GM12892 (cell line): Measurements from ENCODE around the gene UST.
"Not testable (repeated sequence)": the region's sequence is repeated elsewhere in the genome, so short reads cannot be mapped to it uniquely, and the experiment has no call there.

Source experiments
- DNase-seq: peaks from one replicate; pipeline ENCODE4 v3.0.0; 2011; ENCODE audit not compliant: insufficient read length
- FAIRE-seq: peaks from 2 replicates; lab custom pipeline; 2011; peaks lifted over from hg19 to GRCh38; lab: Jason Lieb, UNC
- POLR2A ChIP-seq: IDR thresholded peaks from 2 replicates; pipeline ENCODE4 v1.6.1; 2011; ENCODE audit warnings: low read depth, low read length, control low read depth
- POLR2AphosphoS5 ChIP-seq: IDR thresholded peaks from 2 replicates; pipeline ENCODE4 v1.6.1; 2011; ENCODE audit warnings: low read depth, low read length, control low read depth
- TAF1 ChIP-seq: IDR thresholded peaks from 2 replicates; pipeline ENCODE4 v1.6.1; 2011; ENCODE audit warnings: low read depth, mild to moderate bottlenecking, control low read depth, low read length, borderline replicate concordance

The UST gene

DNA sequence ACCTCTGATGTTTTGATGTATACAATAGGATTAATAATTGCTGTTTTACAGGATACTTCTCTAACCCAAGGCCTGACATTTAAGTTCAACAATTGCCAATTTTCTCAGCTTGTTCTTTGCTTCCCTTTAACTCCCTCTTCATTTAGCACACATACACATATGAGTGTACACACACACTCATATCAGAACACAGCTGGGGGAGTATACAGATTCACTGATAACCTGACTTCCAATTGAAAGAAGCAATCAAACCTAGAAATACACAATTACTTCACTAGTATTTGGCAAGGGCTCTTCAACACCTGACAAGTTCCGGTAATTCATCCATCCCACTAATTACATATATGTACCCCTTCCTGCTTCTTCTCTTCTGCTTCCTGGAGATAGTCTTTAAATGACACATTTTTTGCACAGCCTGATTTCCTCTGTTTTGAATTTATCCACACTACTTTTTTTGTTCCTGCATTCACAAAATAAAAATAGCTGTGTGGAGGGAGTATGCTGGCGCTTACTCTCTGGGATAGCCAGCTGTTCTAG lies 11.2 kb downstream of the UST start:
- no peak for DNase-seq
- no peak for TF ChIP-seq POLR2AphosphoS5
- FAIRE-seq, result no peak

DNA sequence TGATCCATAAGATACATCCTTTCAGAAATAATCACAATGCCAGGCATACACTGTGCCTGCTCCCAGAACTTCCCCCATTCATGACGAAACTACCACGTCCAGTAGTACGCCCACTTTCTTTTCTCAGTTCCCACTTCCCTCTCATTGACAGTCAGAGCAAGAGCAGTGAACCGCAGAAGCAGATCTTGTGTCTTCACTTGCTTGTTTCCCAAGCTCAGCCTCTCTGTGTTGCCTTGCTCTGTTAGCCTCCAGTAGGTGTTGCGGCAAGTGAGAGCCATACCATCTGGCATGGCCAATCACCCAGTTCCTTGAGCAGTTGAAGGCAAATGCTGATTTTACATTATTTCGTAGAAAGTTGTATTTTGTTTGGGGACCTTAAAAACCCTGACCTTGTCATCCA lies 11.7 kb downstream of the UST start:
- peak; percentile 27 for DNase-seq
- TF ChIP-seq TAF1, result peak; percentile 73; the same call in 1 of the 2 replicates
- TF ChIP-seq POLR2A, result no peak
- peak; percentile 64; the same call in 1 of the 2 replicates for TF ChIP-seq POLR2AphosphoS5
- peak; percentile 97 for FAIRE-seq

DNA sequence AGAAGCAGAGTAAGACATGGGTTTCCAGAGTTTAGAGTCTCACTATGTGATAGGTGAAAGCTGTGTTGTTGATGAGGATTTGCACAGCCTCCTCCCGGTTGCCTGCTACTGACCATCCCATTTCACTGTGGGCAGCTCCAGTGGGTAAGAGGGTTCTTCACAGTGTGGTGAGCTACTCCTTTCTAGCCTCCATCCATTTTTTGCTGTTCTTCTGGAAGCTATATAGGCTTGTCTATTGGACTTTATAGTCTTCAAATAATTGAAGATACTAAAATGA lies 13.4 kb downstream of the UST start:
- no peak for TF ChIP-seq POLR2AphosphoS5
- no peak for TF ChIP-seq TAF1
- TF ChIP-seq POLR2A, result no peak
- FAIRE-seq, result peak; percentile 38
- no peak for DNase-seq

DNA sequence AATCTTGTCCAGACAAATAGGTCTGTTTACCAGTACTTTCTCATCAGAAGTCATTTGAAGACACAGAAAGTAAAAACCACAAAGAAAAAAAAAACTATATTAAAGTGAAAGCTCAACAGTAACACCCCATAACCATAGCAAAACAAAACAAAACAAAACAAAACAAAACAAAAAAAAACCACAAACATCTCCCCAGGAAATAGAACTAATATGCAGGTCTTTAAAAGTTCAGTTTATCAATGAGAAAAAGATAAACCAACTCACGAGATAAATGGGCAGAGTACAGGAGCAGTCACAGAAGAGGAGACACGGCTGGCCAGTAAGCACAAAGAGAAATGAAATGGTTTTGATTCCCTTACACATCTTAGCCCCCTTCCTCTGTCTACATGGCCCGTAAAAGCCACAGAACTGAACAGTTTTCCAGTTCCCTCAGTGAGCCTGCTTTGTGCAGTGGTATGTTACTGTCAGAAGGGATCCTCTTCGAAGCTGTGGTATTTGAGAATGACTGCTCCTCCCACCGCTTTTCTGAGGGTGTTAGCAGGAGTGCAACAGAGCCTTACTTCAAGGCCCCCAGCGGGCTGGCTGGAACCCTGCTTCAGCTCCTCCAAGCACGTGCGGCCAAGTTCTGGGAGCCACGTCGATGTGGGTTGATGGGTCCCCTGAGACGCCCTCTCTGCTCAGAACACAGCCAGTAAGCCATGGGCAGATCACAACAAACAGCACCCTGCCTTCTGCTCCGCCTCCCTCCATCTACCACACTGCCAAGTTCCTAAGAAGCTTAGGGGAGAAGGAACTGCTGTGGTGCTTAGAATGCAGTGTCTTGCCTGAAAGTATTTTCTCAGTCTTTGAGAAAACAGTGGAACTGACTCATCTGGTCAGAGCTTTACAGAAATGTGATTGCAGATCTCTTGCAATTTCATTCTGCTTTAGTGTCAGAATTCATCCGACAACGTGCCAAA lies 14.0 kb downstream of the UST start:
- FAIRE-seq (peak; percentile 92), DNase-seq (no peak)
- TF ChIP-seq POLR2AphosphoS5 (peak; percentile 54; the same call in 1 of the 2 replicates), TAF1 (0 out of 2 replicates have a peak, but pooled peaks have one; percentile 10), POLR2A (peak; percentile 53)

DNA sequence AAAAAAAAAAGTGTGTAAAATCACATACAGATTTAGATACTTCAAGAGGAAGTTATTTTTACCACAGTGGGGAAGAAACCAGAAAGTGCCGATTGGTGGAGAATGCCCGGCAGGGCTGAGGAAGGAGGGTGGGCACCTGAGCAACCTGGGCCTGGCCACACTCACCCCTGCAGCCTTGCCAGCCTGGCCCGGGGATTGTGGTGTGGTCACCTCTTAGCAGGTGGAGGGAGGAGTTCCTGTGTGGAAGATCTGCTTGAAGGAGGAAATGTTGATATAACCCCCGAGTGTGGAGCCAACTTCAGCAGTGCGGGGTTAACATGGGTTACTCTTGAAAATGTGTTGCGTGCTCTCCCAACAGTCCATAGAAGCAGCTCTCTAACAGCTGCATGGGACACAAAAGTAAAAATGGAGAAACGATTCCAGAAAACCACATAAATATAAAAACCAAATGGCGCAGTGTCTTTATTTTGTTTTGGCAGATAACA lies 14.7 kb downstream of the UST start:
- no peak for DNase-seq
- FAIRE-seq, result no peak
- no peak for TF ChIP-seq POLR2A
- no peak for TF ChIP-seq POLR2AphosphoS5
- no peak for TF ChIP-seq TAF1

DNA sequence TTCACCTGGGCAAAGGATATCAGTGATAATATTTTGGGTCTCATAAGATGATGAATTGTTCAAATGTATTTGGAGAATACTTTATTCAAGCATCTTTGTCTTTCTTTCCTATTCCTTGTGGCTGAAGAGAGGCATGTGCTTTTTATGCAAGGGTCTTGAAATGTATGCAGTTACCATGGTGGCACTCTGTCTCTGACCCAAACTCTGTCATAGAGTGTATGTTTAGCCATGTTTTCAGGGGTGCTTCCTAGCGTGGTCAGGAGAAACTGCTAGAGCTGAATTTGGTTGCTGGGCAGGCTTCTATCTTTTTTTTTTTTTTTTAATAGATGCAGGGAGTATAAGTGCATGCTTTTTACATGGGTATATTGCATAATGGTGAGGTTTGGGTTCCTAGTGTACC lies 15.4 kb downstream of the UST start:
- FAIRE-seq, result no peak
- TF ChIP-seq POLR2AphosphoS5, result no peak
- no peak for TF ChIP-seq POLR2A
- no peak for TF ChIP-seq TAF1
- DNase-seq, result no peak

DNA sequence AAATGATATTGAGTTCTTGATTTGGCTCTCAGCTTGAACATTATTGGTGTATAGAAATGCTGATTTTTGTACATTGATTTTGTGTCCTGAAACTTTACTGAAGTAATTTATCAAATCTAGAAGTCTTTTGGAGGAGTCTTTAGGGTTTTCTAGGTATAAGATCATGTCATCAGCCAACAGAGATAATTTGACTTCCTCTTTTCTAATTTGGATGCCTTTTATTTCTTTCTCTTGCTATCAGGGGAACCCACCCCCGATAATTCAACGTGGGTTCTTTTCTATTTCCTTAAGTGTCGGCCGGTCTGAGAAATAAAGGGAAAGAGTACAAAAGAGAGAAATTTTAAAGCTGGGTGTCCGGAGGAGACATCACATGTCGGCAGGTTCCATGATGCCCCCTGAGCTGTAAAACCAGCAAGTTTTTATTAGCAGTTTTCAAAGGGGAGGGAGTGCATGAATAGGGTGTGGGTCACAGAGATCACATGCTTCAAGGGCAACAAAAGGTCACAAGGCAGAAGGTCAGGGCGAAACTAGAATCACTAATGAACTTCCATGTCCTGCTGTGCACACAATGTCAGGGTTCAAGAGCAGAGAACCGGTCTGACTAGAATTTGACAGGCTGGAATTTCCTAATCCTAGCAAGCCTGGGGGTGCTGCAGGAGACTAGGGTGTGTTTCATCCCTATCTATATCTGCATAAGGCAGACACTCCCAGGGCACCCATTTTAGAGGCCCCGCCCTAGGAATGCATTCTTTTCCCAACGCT lies 17.6 kb downstream of the UST start:
- FAIRE-seq, DNase-seq: not testable (repeated sequence)

DNA sequence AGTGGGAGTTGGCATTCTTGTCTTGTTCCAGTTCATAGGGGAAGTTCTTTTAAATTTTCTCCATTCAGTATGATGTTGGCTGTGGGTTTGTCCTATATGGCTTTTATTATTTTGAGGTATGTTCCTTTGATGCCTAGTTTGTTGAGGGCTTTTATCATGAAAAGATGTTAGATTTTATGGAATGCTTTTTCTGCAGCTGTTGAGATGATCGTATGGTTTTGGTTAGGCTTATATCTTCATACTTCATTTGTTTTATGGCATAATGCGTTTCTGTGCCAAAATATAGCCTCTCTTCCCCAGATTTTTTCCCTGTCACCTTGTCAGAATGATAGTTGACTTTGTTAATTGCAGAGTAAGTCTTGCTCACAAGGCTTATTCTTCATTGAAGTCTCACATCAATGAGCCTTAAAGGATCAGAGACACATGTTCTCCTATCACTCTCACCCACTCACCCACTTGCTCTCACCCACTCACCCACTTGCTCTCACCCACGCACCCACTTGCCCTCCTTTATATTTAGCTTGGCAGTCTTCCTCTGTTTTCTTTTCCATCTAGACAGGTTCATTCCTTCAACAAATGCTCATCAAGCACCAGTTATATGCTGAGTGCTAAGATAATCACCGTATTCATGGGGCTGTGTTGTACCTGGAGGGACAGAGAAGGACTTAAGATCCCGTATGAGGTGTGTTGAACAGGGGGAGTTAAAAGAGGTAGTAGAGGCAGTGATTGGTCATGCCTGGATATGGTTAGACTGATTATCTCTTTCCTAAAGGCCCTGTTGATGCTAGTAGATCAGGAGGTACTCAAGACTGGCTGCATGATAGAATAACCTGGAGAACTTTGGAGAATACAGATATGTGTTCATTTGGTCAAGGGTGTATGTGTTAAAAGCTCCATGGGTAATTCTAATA lies 19.3 kb downstream of the UST start:
- no peak for DNase-seq
- no peak for FAIRE-seq
- TF ChIP-seq POLR2A, result no peak
- TF ChIP-seq POLR2AphosphoS5, result no peak
- no peak for TF ChIP-seq TAF1

DNA sequence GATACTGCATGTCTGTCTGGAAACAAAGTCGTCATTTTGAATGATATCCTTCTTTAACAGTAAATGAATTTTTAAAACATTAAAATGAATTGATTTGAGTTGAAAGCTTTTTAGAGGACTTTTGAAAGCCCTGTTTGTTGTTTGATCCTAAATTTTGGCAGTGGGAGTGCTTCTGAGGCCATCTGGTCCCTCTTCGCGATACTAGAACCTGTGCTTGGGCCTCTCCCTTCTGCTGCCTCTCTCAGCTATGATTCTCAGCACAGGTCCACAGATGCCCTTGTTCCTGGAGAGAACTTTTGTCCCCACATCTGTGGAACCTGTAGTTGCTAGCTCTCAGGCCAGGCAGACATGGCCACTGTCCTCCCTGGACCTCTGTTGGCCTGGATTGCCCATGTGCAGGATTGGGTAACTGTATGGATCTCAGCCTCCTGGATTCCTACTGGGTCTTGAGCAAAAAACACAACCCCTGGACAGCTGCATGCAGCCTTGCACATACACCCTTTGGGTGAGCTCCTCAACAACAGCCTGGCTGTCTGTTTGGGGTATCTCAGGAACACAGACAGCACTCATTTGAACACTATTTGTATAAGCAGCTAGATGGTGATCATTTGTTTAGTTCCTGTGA lies 21.9 kb downstream of the UST start:
- DNase-seq, result no peak
- no peak for FAIRE-seq
- TF ChIP-seq TAF1, result no peak

DNA sequence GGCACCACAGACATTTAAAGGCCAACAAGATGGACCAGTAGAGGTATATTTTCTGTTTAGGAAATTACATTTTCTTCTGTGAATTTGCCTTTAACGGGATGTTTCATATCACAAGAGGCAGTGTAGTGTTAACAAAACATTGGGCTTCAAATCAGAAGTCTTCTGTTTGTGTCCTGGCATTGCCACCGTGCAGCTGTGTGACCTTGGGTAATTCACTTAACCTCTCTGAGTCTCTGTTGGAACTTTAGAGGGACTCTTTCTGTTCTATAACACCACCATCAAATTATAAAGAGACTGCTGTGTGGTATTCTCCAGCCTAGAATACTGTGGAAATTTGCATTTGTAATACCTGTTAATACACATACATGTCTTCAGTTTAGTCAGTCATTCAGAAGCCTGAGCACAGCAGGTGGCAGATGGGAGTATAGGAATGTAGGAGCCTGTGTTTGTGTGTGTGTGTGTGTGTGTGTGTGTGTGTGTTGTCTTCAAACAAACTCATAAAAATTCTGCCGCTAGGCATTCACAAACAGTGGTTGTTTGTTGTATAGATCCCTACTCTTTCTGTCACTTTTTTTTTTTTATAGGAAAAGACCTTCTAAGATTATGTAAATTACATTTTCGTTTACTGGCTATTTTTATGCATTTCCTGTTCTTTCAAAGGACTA lies 22.6 kb downstream of the UST start:
- no peak for TF ChIP-seq TAF1
- no peak for TF ChIP-seq POLR2AphosphoS5
- no peak for TF ChIP-seq POLR2A
- FAIRE-seq, result no peak
- no peak for DNase-seq
